ENCODE data around the gene WDR88. TPM values are rescaled to one million over a fixed set of nuclear protein-coding genes. Genes with fewer than 3 reads are reported as not detected.

Gene WDR88
- not detected in 3 replicates for polyA plus RNA-seq
- not detected for polyA plus RNA-seq (2011; ENCODE audit: low read depth)
- not detected in 2 replicates for polyA plus RNA-seq (2011; cell fraction: cytosol; rRNA removed)
- not detected in 2 replicates for polyA plus RNA-seq (2011; cell fraction: nucleus; rRNA removed)
- 0.06 TPM in 1 of 2 replicates, not detected in the other for polyA plus RNA-seq (2012; ENCODE audit: low replicate concordance)
- not detected in 3 replicates for polyA minus RNA-seq
- not detected for polyA minus RNA-seq (2011; cell fraction: cytosol; rRNA and poly(A)+ RNA removed)
- polyA minus RNA-seq (2011; cell fraction: nucleus; rRNA and poly(A)+ RNA removed): not detected in 2 replicates

DNA sequence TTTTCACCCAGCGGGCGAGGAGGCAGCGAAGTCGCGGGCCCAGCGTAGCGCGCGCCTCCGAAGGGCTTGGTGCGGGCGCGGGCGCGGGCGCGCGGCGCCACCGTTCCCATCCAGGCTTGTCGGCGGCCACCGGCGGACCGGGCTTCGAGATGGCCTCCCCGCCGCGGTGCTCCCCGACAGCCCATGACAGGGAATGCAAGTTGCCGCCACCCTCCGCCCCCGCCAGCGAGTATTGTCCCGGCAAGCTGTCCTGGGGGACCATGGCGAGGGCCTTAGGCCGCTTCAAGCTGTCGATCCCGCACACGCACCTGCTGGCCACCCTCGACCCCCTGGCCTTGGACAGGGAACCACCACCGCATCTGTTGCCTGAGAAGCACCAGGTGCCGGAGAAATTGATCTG lies at the start of gene WDR88:
Gene WDR88 (plus strand): TSS at position 94 of the 400 bp plus-strand sequence. CDS start 56 bp downstream, at position 150.
- Histone ChIP-seq H4K20me1 (ENCODE audit: control insufficient read depth, extremely low read depth, insufficient read depth, low read length) (no peaks in the 10 kb centered on the region), H3K79me2 (ENCODE audit: control insufficient read depth, insufficient read depth, low read length) (no peaks in the 10 kb centered on the region), H3K36me3 (ENCODE audit: control insufficient read depth in 2 of 2, extremely low read depth in 1 of 2, insufficient read depth in 2 of 2, low read length in 2 of 2) (peaks cover 3 to 5% of the 10 kb centered on the region in 2 experiments), H3K9me3 (ENCODE audit: control insufficient read depth, low read depth, low read length) (no peaks in the 10 kb centered on the region), H3K27me3 (ENCODE audit: control insufficient read depth, extremely low read depth, insufficient read depth, low read length) (no peaks in the 10 kb centered on the region), H3K27ac (ENCODE audit: control insufficient read depth, insufficient read depth, low read length) (no peak within 1 kb of the TSS), H3K4me3 (ENCODE audit: control insufficient read depth in 2 of 3, extremely low read depth in 1 of 3, insufficient read depth in 2 of 3, low read depth in 1 of 3, low read length in 3 of 3) (no peak within 1 kb of the TSS), H3K9ac (ENCODE audit: control insufficient read depth, extremely low read depth, insufficient read depth, low read length) (no peak within 1 kb of the TSS), H2AFZ (ENCODE audit: control insufficient read depth, low read length) (no peak within 1 kb of the TSS), H3K4me2 (ENCODE audit: control insufficient read depth, extremely low read depth, insufficient read depth, low read depth, low read length) (no peak within 1 kb of the TSS), H3K4me1 (ENCODE audit: control insufficient read depth, extremely low read depth, insufficient read depth, low read length) (no peaks in the 10 kb centered on the region), H3K9me1 (ENCODE audit: control insufficient read depth, extremely low read depth, insufficient read depth, low read length) (no peaks in the 10 kb centered on the region)
- DNase-seq (ENCODE audit: low read depth, low spot score): no peak
- FAIRE-seq: no peak
- no peak for TF ChIP-seq EZH2 (IDR thresholded peaks at IDR 0.05; ENCODE audit: low read length)
- no peak for TF ChIP-seq CTCF (optimal IDR thresholded peaks at IDR 0.05 in 1 of 3, IDR thresholded peaks at IDR 0.05 in 1 of 3, conservative IDR thresholded peaks at IDR 0.05 in 1 of 3; ENCODE audit: extremely low read depth in 1 of 3, insufficient read depth in 2 of 3, low read length in 3 of 3)
- dilution Hi-C loops (cut with MboI; ENCODE audit: extremely low pct_ligation_motif_present, low sequenced_read_pairs): no loop called here

- FAIRE-seq (no peak), DNase-seq (ENCODE audit: low read depth, low spot score) (no peak)
- no peaks in the 10 kb centered on the region for H3K9me3 ChIP-seq (ENCODE audit: control insufficient read depth, low read depth, low read length)
- H3K27me3 ChIP-seq (ENCODE audit: control insufficient read depth, extremely low read depth, insufficient read depth, low read length): no peaks in the 10 kb centered on the region
- H3K4me2 ChIP-seq (ENCODE audit: control insufficient read depth, extremely low read depth, insufficient read depth, low read depth, low read length): no peak overlapping the region
- peaks cover 5% of the 10 kb centered on the region in 2 experiments for H3K36me3 ChIP-seq (ENCODE audit: control insufficient read depth in 2 of 2, extremely low read depth in 1 of 2, insufficient read depth in 2 of 2, low read length in 2 of 2)
- H3K9me1 ChIP-seq (ENCODE audit: control insufficient read depth, extremely low read depth, insufficient read depth, low read length): no peaks in the 10 kb centered on the region
- no peaks in the 10 kb centered on the region for H4K20me1 ChIP-seq (ENCODE audit: control insufficient read depth, extremely low read depth, insufficient read depth, low read length)
- H3K9ac ChIP-seq (ENCODE audit: control insufficient read depth, extremely low read depth, insufficient read depth, low read length): no peak overlapping the region
- H3K4me1 ChIP-seq (ENCODE audit: control insufficient read depth, extremely low read depth, insufficient read depth, low read length): peaks cover 9% of the 10 kb centered on the region
- dilution Hi-C loops (cut with MboI; ENCODE audit: extremely low pct_ligation_motif_present, low sequenced_read_pairs): no loop called here
- H3K79me2 ChIP-seq (ENCODE audit: control insufficient read depth, insufficient read depth, low read length): peaks cover 13% of the 10 kb centered on the region
- no peak for TF ChIP-seq CTCF (optimal IDR thresholded peaks at IDR 0.05 in 1 of 3, IDR thresholded peaks at IDR 0.05 in 1 of 3, conservative IDR thresholded peaks at IDR 0.05 in 1 of 3; ENCODE audit: extremely low read depth in 1 of 3, insufficient read depth in 2 of 3, low read length in 3 of 3)
- TF ChIP-seq EZH2 (IDR thresholded peaks at IDR 0.05; ENCODE audit: low read length): no peak
- no peak overlapping the region for H3K27ac ChIP-seq (ENCODE audit: control insufficient read depth, insufficient read depth, low read length)
- no peak overlapping the region for H2AFZ ChIP-seq (ENCODE audit: control insufficient read depth, low read length)
- no peak overlapping the region for H3K4me3 ChIP-seq (ENCODE audit: control insufficient read depth in 2 of 3, extremely low read depth in 1 of 3, insufficient read depth in 2 of 3, low read depth in 1 of 3, low read length in 3 of 3)
Measured at GRCh38 chr19:33085570-33086128, 46.3 kb upstream of the WDR88 start.

Measured in keratinocyte (primary cell).